ENCODE measurements around the gene HLF.

DNA sequence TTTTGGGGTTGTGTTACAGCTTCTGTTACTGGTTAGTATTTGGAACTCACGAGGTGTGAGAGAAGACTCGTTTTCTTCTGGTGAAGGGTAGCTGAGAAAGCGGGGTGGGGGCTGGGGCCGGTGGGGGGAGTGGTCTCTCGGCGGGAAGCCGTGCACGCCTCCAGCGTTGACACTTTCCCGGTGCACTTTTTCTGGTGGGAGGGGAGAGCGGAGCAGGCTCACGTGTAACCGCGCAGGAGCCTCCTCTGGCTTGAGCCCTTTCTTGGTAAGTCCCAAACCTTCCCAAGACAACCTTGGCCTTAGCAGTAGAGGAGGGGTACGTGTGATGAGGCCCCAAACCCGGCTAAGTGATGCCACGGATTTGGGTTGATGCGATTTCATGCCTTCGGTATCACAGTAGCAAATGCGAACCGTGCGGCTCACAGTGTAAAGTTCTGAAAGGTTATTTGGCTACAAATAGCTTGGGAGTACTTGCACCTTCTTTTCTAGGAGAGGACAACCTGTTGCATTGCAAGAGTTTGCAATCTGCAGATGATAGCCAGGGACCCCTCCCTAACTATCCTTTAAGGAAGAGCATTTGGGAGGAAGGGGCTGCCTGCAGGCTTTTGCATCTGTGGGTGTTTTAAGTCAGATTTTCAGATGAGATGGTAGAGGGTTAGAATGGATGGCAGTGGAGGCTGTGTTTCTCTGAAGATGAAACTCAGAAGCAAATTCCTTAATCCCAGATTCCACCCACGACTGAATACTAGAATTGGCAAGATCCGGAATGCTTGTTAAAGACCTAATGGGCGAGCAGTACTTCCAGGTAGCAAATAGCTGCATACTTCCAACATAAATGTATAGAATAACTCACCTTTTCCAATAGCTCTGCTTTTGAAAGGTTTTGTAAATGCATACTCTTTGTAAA lies 1.5 kb downstream of the HLF start:
- TF ChIP-seq, protein P1, sequence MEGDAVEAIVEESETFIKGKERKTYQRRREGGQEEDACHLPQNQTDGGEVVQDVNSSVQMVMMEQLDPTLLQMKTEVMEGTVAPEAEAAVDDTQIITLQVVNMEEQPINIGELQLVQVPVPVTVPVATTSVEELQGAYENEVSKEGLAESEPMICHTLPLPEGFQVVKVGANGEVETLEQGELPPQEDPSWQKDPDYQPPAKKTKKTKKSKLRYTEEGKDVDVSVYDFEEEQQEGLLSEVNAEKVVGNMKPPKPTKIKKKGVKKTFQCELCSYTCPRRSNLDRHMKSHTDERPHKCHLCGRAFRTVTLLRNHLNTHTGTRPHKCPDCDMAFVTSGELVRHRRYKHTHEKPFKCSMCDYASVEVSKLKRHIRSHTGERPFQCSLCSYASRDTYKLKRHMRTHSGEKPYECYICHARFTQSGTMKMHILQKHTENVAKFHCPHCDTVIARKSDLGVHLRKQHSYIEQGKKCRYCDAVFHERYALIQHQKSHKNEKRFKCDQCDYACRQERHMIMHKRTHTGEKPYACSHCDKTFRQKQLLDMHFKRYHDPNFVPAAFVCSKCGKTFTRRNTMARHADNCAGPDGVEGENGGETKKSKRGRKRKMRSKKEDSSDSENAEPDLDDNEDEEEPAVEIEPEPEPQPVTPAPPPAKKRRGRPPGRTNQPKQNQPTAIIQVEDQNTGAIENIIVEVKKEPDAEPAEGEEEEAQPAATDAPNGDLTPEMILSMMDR (IDR thresholded peaks at IDR 0.05; ENCODE audit: low read length): no peak
- TF ChIP-seq EZH2 (optimal IDR thresholded peaks at IDR 0.05; ENCODE audit: low read depth, low read length): no peak
- TF ChIP-seq EZH2phosphoT487 (IDR thresholded peaks at IDR 0.05; ENCODE audit: low read length): no peak

All from MM.1S (cell line).